ENCODE measurements around the gene NFIA.

NFIA gene

GRCh38 chr1:61419196-61419595, 336.8 kb downstream of the NFIA start:
- DNase-seq (ENCODE audit: low spot score) = no peak
- Histone ChIP-seq H3K4me3 (no peak overlapping the region), H3K27ac (no peak overlapping the region)
- TF ChIP-seq CTCF (IDR thresholded peaks at IDR 0.05) = no peak

GRCh38 chr1:61419657-61420056, 337.3 kb downstream of the NFIA start:
- Histone ChIP-seq H3K4me3 (no peak overlapping the region), H3K27ac (no peak overlapping the region)
- DNase-seq (ENCODE audit: low spot score) = no peak
- no peak for TF ChIP-seq CTCF (IDR thresholded peaks at IDR 0.05)

DNA sequence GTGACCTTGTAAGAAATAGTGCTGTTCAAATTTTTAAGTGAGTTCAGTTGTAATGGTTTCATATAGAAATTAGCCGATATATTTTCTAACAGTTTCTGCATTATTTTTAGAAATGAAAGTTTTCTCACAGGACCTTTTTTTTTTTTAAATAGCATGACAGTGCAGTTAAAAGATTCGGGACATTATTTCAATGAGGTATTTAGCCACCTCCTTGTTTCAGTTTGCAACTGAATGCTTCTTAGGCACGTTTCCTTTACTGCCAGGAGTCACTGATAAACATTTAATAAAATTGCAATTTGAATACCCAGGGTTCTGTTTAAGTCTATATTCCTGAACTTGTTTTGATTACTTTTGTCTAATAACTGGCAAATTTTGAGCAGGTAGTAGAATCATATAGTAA, 337.9 kb downstream of the NFIA start:
- Histone ChIP-seq H3K27ac (no peak overlapping the region), H3K4me3 (no peak overlapping the region)
- DNase-seq (ENCODE audit: low spot score) = no peak
- TF ChIP-seq CTCF (IDR thresholded peaks at IDR 0.05) = no peak

DNA sequence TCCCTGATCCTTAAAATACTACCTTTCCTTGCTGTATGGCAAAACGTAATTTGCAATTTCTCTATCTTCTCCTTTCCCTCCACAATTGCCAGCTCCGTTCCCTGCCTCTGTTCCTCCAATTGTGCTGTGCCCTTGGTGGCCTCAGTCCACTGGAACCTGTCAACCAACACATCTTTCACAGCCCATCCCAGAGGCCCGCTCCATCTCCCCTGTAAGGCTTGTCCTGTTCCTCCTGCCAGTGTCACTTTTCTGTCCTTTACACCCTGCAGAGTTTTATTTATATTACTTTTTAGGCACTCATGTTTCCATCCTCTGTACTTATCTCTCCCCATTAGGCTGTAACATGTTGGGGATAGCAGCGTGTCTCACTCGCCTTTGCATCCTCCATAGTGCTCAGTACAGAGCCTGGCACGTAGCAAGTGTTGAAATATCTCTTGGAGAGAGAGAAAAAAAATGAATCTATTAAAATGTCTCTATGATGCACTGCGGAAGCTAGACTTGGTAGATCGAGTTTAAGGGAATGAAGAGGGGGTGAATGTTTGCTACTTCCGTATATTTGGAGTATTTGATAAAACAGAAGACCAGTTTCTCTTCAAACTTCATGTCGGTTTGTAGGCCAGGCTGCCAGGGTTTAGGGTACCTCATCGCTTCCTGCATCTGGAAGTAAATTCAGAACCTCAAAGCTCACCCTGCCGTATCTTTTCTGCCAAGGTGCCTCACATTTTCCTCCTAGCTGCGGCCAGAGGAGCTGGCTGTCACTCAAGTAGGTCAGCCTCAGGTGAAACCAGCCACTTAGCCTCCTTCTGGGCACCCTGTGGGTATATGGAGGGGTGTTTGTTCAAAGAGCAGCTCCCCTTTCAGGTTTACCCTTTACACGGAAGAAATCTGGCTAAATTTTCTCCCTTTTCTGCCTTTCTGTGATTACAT, 338.8 kb downstream of the NFIA start:
- no peak for TF ChIP-seq CTCF (IDR thresholded peaks at IDR 0.05)
- Histone ChIP-seq H3K27ac (no peak overlapping the region), H3K4me3 (no peak overlapping the region)
- DNase-seq (ENCODE audit: low spot score) = no peak

DNA sequence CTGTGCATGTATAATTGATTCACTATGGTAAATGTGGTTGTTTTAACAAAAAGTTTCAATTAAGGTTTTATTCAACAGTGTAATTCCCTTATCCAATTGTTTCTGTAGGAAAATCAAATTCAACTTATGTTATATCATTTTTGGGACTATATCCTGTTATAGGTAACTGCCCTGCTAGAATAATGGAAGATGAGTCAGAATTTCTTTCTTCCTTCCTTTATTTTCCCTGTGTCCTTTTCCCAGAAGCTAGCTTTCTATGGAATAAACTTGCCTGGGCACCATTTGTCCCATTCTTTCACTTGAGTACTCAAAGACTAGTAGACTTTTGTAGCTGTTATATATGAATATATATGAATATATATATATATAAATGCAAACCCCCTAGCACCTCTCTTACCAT, 341.3 kb downstream of the NFIA start:
- Histone ChIP-seq H3K27ac (no peak overlapping the region), H3K4me3 (no peak overlapping the region)
- no peak for DNase-seq (ENCODE audit: low spot score)
- no peak for TF ChIP-seq CTCF (IDR thresholded peaks at IDR 0.05)

DNA sequence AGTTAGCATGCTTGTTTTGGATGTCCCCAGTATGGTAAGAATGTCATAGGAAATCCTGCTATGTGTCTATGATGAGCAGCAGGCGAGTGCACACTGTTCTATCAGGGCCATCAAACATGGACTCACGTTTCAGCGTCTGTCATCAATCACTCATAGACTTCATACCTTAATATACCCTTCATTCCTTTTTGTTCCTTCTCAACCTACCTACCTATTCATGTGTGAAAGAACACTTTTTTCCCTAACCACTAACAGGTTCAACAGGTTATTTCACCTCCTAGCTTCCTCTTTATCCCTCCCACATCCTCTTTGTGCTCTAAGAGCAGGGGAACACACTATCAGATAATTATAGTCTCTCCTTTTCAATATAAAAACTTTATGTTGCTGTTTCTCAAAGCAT, 342.0 kb downstream of the NFIA start:
- Histone ChIP-seq H3K27ac (no peak overlapping the region), H3K4me3 (no peak overlapping the region)
- DNase-seq (ENCODE audit: low spot score) = no peak
- TF ChIP-seq CTCF (IDR thresholded peaks at IDR 0.05) = no peak

GRCh38 chr1:61425040-61425439, 342.7 kb downstream of the NFIA start:
- no peak for TF ChIP-seq CTCF (IDR thresholded peaks at IDR 0.05)
- DNase-seq (ENCODE audit: low spot score) = no peak
- no peak overlapping the region for H3K4me3 ChIP-seq
- H3K27ac ChIP-seq = no peak overlapping the region

Measured in coronary artery (tissue), 2 donors.